GM12892 (cell line): ENCODE measurements around the gene ZDHHC23.

Source experiments
- POLR2A ChIP-seq: IDR thresholded peaks from 2 replicates; pipeline ENCODE4 v1.6.1; 2011; ENCODE audit warnings: low read depth, low read length, control low read depth
- POLR2AphosphoS5 ChIP-seq: IDR thresholded peaks from 2 replicates; pipeline ENCODE4 v1.6.1; 2011; ENCODE audit warnings: low read depth, low read length, control low read depth
- TAF1 ChIP-seq: IDR thresholded peaks from 2 replicates; pipeline ENCODE4 v1.6.1; 2011; ENCODE audit warnings: low read depth, mild to moderate bottlenecking, control low read depth, low read length, borderline replicate concordance

DNA sequence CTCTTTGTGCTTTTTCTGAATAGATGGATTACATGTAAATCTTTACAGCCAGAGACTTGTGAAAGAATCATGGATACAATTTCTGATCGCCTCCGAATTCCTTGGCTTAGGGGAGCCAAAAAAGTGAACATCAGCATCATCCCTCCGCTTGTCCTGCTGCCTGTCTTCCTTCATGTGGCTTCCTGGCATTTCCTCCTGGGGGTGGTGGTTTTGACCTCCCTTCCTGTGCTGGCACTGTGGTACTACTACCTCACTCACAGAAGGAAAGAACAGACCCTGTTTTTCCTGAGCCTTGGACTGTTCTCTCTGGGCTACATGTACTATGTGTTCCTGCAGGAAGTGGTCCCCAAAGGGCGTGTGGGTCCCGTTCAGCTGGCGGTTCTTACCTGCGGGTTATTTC is 5.9 kb downstream of the ZDHHC23 start:
- TF ChIP-seq POLR2AphosphoS5 = no peak
- no peak for TF ChIP-seq POLR2A
- no peak for TF ChIP-seq TAF1
